Measurements from ENCODE around the gene AGMO.

- TF ChIP-seq CTCF (IDR thresholded peaks at IDR 0.05) (no peak), POLR2AphosphoS5 (IDR thresholded peaks at IDR 0.05; ENCODE audit: low read depth, low read length) (no peak), REST (IDR thresholded peaks at IDR 0.05; ENCODE audit: insufficient read depth in 1 of 2, low read depth in 2 of 2, low read length in 1 of 2) (no peak), SIN3A (IDR thresholded peaks at IDR 0.05; ENCODE audit: borderline replicate concordance, insufficient read depth, low read depth, low read length) (no peak)
Measured at GRCh38 chr7:15308821-15309220, 253.0 kb downstream of the AGMO start.

Measured in Panc1 (cell line).